Fibroblast of mammary gland (primary cell): Measurements from ENCODE around the gene VEGFB.

Source experiments
- DNase-seq: peaks from one replicate; pipeline ENCODE4 v3.0.0-alpha.2; 2010; ENCODE audit warnings: low read depth
- H3K4me3 ChIP-seq: 2 replicates; pipeline ENCODE4 v1.5.1; 2011; ENCODE audit warnings: low read depth, mild to moderate bottlenecking, low read length, moderate library complexity; ENCODE audit not compliant: control insufficient read depth
- CTCF ChIP-seq: conservative IDR thresholded peaks from 2 replicates; pipeline ENCODE4 v1.5.1; 2011; ENCODE audit warnings: low read depth, low read length, inconsistent platforms; ENCODE audit not compliant: control insufficient read depth, insufficient read depth

Gene VEGFB

GRCh38 chr11:64247729-64248531, 13.5 kb downstream of the VEGFB start:
- DNase-seq = no peak
- H3K4me3 ChIP-seq = peak overlapping the region; percentile 70
- TF ChIP-seq CTCF = no peak

GRCh38 chr11:64248578-64248977, 14.2 kb downstream of the VEGFB start:
- no peak for TF ChIP-seq CTCF
- H3K4me3 ChIP-seq = no peak overlapping the region

GRCh38 chr11:64249038-64249437, 14.7 kb downstream of the VEGFB start:
- DNase-seq = no peak

More at GRCh38 chr11:64248578-64248977, 14.2 kb downstream of the VEGFB start:
- no peak for DNase-seq

GRCh38 chr11:64249563-64250414, 15.4 kb downstream of the VEGFB start:
- no peak overlapping the region for H3K4me3 ChIP-seq
- no peak for TF ChIP-seq CTCF
- no peak for DNase-seq

More at GRCh38 chr11:64249038-64249437, 14.7 kb downstream of the VEGFB start:
- no peak overlapping the region for H3K4me3 ChIP-seq
- no peak for TF ChIP-seq CTCF

- DNase-seq = no peak
- no peak for TF ChIP-seq CTCF
- peak overlapping the region; percentile 40 for H3K4me3 ChIP-seq
These were observed 16.1 kb downstream of the VEGFB start for GRCh38 chr11:64250415-64251015.

GRCh38 chr11:64251016-64251752, 16.8 kb downstream of the VEGFB start, which contains the start of gene PLCB3:
PLCB3 (plus strand) TSS chr11:64251530; CDS start chr11:64251650, 120 bp downstream.
- H3K4me3 ChIP-seq = peak within 1 kb of the TSS; percentile 83
- no peak for DNase-seq
- peak; percentile 23 for TF ChIP-seq CTCF
